Neutrophil (primary cell): ENCODE results near the gene NFATC3.

Source experiments
- H3K27ac ChIP-seq: fragments of 200-600 bp; sonication (generic); 2 replicates; pipeline ENCODE4 v1.5.1; 2016; ENCODE audit warnings: mild to moderate bottlenecking, moderate library complexity
- H3K27me3 ChIP-seq: fragments of 200-600 bp; sonication (generic); 2 replicates; pipeline ENCODE4 v1.6.0; 2016; ENCODE audit warnings: mild to moderate bottlenecking
- H3K36me3 ChIP-seq: fragments of 200-600 bp; sonication (generic); 2 replicates; pipeline ENCODE4 v1.5.1; 2017
- H3K4me1 ChIP-seq, 2 experiments: fragments of 200-600 bp in 1 of 2; sonication (generic) in 1 of 2; 1 replicate in 1 of 2; 2 replicates in 1 of 2; pipeline versions ENCODE4 v1.5.1 to v1.6.1; 2013 to 2016; ENCODE audit warnings: low read depth in 1 of 2, low read length in 1 of 2, mild to moderate bottlenecking in 1 of 2, moderate library complexity in 1 of 2; ENCODE audit not compliant: control insufficient read depth in 1 of 2, insufficient read depth in 1 of 2
- H3K4me3 ChIP-seq, 2 experiments: fragments of 200-600 bp in 1 of 2; sonication (generic) in 1 of 2; 1 replicate in 1 of 2; 2 replicates in 1 of 2; pipeline ENCODE4 v1.5.1; 2013 to 2016; ENCODE audit warnings: low read depth in 1 of 2, low read length in 1 of 2, mild to moderate bottlenecking in 1 of 2, moderate library complexity in 1 of 2
- H3K9me3 ChIP-seq: fragments of 200-600 bp; sonication (generic); 2 replicates; pipeline ENCODE4 v1.5.1; 2016
- TF ChIP-seq, protein P1 (sequence below): fragments of 200-600 bp; sonication (generic); IDR thresholded peaks from 2 replicates; pipeline ENCODE4 v1.5.1; 2016; ENCODE audit warnings: antibody characterized with exemption

NFATC3 gene

DNA sequence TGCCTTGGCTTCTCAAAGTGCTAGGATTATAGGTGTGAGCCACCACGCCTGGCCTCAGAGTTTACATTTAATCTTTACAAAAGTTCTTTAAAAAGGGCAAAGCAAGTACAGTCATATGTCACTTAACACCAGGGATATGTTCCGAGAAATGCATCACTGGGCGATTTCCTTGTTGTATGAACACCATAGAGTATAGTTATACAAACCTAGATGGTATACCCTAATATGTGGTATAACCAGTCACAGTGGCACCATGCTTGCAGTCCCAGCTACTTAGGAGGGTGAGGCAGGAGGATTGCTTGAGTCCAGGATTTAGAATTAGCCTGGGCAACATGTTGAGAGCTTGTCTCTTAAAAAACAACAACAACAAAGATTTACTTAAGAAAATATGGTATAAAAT lies 51.3 kb downstream of the NFATC3 start:
- no peak overlapping the region for H3K4me3 ChIP-seq
- TF ChIP-seq, protein P1, sequence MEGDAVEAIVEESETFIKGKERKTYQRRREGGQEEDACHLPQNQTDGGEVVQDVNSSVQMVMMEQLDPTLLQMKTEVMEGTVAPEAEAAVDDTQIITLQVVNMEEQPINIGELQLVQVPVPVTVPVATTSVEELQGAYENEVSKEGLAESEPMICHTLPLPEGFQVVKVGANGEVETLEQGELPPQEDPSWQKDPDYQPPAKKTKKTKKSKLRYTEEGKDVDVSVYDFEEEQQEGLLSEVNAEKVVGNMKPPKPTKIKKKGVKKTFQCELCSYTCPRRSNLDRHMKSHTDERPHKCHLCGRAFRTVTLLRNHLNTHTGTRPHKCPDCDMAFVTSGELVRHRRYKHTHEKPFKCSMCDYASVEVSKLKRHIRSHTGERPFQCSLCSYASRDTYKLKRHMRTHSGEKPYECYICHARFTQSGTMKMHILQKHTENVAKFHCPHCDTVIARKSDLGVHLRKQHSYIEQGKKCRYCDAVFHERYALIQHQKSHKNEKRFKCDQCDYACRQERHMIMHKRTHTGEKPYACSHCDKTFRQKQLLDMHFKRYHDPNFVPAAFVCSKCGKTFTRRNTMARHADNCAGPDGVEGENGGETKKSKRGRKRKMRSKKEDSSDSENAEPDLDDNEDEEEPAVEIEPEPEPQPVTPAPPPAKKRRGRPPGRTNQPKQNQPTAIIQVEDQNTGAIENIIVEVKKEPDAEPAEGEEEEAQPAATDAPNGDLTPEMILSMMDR, result no peak
- H3K9me3 ChIP-seq, result no peaks in the 10 kb centered on the region
- no peak overlapping the region for H3K27ac ChIP-seq
- no peaks in the 10 kb centered on the region for H3K27me3 ChIP-seq
- H3K36me3 ChIP-seq, result peaks cover 26% of the 10 kb centered on the region
- H3K4me1 ChIP-seq, result no peaks in the 10 kb centered on the region

DNA sequence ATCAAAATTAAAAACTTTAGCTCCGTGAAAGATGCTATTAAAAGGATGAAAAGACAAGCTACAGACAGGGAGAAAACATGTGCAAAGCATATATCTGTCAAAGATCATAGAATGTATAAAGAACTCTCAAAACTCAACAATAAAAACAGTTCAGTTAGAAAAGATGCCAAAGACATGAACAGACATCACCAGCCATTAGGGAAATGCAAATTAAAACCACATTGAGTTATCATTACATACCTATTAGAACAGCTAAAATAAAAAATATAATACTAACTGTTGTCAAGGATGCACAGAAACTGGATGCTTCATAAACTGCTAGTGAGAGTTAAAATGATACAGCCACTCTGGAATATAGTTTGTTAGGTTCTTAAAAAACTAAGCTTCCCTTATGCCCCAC lies 58.8 kb downstream of the NFATC3 start:
- TF ChIP-seq, protein P1, result no peak
- Histone ChIP-seq H3K9me3 (no peaks in the 10 kb centered on the region), H3K36me3 (peaks cover 12% of the 10 kb centered on the region), H3K27me3 (no peaks in the 10 kb centered on the region), H3K4me3 (no peak overlapping the region), H3K4me1 (no peaks in the 10 kb centered on the region), H3K27ac (no peak overlapping the region)

DNA sequence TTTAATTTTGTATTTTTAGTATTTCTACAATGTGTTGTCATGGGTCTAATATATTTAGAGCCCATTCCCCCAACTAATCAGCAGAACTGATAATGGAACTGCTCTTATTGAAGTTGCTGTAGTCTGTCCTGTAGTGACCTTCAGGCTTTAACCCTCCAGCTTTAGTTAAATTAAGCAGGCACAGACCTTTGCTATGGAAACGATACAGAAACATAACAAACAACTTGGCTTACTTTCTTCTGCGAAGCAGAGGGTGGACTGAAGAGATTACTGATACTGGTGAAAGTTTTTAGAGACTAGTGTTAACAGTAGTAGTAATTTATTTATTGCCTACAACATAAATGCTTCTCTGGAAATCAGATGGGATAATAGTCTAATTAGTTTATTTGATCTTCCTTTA lies 61.4 kb downstream of the NFATC3 start:
- H3K4me3 ChIP-seq, result no peak overlapping the region
- TF ChIP-seq, protein P1, result no peak
- H3K36me3 ChIP-seq, result peaks cover 13% of the 10 kb centered on the region
- H3K27me3 ChIP-seq, result no peaks in the 10 kb centered on the region
- H3K9me3 ChIP-seq, result no peaks in the 10 kb centered on the region
- H3K4me1 ChIP-seq, result no peaks in the 10 kb centered on the region
- H3K27ac ChIP-seq, result no peak overlapping the region

DNA sequence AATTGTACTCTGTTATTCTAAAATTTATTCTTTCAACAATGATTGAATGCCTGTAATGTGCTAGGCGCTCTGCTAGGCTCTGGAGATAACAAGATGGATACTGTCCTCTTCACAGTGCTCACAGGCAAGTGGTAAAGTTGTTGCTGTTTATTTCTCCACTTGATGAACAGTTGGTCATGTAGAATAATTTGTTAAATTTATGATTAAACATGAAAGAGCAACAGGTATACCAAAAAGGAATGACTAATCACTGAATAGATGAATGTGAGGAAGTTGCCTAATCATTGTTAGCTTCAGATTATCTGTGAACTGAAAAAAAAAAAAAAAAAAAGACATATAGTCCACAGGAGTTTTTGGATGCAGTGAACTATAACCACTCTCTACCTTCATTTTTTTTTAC lies 62.3 kb downstream of the NFATC3 start:
- Histone ChIP-seq H3K27me3 (no peaks in the 10 kb centered on the region), H3K36me3 (peaks cover 15% of the 10 kb centered on the region), H3K4me3 (no peak overlapping the region), H3K9me3 (no peaks in the 10 kb centered on the region), H3K4me1 (no peaks in the 10 kb centered on the region), H3K27ac (no peak overlapping the region)
- TF ChIP-seq, protein P1, result no peak

DNA sequence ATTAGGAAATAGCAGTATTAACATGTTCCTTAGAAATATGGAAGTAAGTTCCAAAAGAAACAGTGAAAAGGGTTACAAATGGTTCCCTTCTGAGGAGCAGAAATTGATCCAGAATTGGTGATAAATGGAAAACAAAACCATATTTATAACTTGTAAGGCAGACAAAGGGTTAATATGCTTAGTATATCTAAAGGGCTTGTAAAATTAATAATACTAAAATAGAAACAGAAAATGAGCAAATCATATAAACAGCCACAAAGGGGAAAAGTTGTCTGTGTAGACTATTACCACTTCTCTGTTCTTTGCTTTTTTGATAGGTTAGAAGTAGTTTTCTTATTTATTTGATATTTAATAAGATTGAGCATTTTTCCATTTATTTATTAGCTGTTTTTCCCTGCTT lies 64.4 kb downstream of the NFATC3 start:
- no peaks in the 10 kb centered on the region for H3K4me1 ChIP-seq
- H3K27ac ChIP-seq, result no peak overlapping the region
- peaks cover 14% of the 10 kb centered on the region for H3K36me3 ChIP-seq
- TF ChIP-seq, protein P1, result no peak
- H3K27me3 ChIP-seq, result no peaks in the 10 kb centered on the region
- H3K4me3 ChIP-seq, result no peak overlapping the region
- H3K9me3 ChIP-seq, result no peaks in the 10 kb centered on the region

DNA sequence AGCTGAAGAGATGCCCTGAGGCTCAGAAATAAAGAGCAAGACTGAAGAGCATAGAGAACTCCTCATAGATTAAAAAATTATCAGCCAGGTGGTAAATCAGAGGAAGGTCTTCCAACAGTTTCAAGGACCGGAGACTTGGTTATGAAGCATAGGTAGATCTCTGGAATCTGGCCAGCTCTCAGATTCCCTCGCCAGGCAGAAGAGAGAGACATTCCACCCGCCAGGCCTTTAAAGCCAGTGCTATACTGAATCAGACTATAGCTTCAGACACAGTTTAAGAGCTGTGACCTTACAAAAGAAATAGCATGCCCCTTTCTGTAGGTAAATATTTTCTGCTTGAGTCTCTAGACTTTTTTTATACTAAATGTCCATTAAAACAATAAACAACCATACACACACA lies 70.3 kb downstream of the NFATC3 start:
- no peaks in the 10 kb centered on the region for H3K4me1 ChIP-seq
- no peak overlapping the region for H3K4me3 ChIP-seq
- TF ChIP-seq, protein P1, result no peak
- H3K27ac ChIP-seq, result no peak overlapping the region
- H3K36me3 ChIP-seq, result peaks cover 32% of the 10 kb centered on the region
- no peaks in the 10 kb centered on the region for H3K27me3 ChIP-seq
- H3K9me3 ChIP-seq, result no peaks in the 10 kb centered on the region
